Stimulated activated CD8-positive, alpha-beta memory T cell treated with anti-CD3 and anti-CD28 coated beads, Interleukin-12 subunit alpha, Interleukin-12 subunit beta, amount 100 ng/mL, for 24 hours (primary cell): ENCODE results near the gene UGT2A3.

Source experiments
- DNase-seq: peaks from one replicate; pipeline ENCODE4 v3.0.0-alpha.2; 2020; ENCODE audit errors: extremely low read depth

The UGT2A3 gene

DNA sequence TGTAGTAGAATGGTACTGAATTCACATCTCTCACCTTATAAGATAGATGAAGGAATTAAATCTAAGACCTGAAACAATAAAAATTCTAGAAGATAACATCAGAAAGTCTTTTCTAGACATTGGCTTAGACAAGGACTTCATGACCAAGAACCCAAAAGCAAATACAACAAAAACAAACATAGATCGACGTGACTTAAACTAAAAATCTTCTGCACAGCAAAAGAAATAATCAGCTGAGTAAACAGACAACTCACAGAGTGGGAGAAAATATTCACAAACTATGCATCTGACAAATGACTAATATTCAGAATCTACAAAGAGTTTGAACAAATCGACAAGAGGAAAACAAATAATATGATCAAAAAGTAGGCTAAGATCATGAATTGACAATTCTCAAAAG is 38.8 kb downstream of the UGT2A3 start:
- DNase-seq, result no peak

- DNase-seq, result no peak
These were observed 42.2 kb downstream of the UGT2A3 start for GRCh38 chr4:68909385-68909784.

DNA sequence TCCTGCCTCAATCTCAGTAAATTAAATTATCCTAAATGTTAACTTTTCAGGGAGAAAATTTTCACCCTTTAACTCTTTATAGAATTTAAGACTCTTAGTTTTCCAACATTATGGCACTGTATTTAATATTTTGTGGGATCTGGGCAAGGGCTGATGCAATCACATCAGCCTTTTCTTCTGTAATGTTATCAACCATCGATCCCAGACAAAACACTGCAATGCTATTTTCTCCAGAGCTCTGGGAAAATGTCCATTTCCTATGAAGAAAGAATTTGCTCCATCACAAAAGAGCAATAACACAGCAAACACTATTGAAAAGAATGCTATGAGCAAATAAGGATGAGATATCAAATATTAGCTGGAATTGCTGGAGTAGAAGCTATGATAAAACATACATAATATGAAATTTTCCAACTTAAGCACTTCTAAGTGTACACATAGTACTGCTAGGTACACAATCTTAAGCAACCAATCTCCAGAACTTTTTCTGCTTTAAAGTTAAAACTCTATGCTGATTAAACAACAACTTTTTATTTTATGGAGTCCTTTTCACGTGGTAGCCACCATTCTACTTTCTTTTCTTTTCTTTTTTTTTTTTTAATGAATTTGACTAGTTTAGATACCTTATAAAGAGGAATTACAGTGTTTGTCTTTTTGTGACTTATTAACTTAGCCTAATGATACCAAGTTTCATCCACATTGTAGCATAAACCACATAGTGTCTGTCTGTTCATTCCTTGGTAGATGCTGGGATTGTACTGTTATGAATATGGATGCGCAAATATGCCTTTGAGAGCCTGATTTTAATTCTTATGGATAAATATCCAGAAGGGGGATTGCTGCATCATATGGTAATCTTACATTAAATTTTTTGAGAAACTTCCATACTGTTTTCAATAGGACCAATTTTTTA is 43.6 kb downstream of the UGT2A3 start:
- no peak for DNase-seq

- DNase-seq, result no peak
These were observed 44.4 kb downstream of the UGT2A3 start for GRCh38 chr4:68907245-68907644.

- DNase-seq, result no peak
These were observed 44.8 kb downstream of the UGT2A3 start for GRCh38 chr4:68906780-68907137.

DNA sequence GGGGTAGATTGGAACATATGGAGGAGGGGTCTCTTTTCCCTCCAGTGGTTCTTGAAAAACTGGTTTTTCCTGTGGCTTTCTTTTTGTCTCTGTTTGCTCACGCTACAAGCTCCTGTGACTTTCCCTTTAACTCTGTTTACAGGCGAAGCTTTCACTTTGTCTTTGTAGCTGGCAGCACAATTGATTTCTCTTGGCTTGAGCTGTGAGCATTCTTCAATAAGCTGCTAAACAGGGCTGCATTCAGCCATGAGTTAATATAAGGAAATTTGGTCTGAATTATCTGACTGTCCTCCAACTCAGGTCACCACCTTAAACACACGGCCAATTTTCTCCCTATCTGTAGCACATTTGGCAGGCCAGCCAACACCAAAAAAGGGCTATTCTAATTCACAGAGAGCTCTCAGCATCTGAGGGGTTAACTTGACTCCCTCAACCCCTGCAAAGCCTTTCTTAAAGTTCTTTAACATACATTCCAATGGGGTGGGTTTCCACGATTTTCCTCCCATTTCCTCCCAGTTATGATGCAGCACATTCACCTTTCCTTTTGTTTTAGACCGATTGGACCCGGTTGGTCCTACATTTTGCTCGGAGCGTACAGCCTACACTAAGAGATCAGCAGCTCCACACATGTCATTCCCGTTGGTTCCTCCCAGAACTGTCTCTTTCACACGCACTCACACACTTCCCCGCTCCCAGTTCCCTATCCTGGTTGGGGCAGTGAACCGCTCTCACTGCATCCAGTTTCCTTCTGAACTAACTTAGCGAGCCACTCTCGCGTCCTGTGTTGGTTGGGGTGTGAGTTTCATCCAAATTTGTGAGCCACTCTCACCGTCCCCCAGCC is 45.4 kb downstream of the UGT2A3 start:
- no peak for DNase-seq

DNA sequence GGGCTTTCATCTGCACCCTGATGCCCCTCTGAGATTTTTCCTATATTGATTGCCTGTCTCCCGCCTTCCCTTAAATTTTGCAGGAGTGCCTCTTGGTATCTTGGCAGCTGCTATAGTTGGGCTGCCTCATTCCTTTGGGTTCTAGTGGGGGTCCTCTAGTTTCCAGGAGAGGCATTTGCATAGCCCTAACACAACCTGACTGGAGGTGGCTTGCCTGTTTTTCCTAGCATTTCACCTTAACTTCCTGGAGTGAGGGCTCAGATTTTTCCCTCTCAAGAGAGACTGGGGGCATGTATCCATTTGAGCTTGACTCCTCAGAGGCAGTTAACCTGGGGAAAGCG is 46.0 kb downstream of the UGT2A3 start:
- DNase-seq, result no peak

GRCh38 chr4:68904786-68905185 is 46.8 kb downstream of the UGT2A3 start:
- DNase-seq, result no peak

DNA sequence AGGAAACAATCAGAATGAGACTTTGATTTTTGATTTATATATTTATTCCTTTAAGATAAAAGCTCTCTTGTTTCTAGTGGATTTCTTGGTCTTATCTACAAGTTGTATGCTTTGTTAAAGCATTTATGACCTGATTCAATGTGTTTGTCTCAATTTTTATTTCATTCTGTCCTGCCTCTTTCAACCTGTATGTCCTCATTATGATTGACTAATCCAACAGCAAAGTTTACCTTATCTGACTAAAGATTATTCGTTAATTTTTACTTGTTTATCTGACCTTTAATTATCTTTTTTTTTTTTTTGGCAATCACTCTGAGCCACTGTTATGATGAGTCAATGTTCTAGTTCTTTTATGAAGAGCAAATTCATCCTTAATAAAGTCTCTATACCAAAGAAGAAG is 54.9 kb downstream of the UGT2A3 start:
- DNase-seq, result no peak

DNA sequence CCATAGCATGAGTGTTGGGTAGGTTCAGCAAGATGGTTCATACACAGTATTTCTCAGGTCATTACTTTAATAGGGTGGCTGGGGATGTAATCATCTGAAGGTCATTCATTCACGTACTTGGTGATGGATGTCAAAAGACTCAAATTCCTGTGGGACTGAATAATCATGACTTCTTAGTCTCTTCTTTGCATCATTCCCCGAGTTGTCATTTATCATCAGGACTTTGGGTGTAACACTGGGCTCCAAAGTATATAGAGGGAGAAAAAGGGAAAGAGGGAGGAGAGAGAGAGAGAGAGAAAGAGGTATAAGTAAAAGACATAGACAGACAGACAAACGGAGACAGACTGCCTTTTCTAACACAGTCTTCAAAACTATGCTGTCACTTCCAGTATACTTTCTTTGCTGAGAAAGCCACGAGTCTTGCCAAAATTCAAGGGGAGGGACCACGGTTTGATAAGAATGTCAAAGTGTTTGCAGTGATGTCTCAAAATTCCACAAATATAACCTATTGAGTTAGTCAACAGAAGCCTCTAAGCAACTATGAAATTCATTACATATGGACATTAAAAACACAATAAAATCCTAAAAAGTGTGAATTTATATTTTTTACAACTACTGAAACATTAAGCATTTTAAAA is 55.9 kb downstream of the UGT2A3 start:
- no peak for DNase-seq

DNA sequence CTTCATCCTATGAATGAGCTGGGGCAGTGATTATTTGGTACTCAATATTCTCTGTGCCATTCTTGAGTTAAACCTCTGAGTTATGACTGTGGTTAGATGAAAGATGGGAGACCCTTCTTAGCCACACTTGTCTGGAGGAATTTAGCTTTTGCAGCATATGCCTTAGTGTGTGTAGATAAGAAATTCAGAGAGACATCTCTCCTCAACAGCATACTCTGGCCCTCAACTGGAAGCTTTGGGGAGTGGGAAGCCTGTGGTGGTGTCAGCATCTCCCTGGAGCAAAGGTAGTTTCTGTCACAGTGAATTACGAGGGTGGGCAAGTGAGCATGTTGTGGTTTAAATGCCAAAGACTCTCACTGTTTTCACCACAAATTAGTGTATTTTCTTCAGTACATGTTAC is 58.7 kb downstream of the UGT2A3 start:
- no peak for DNase-seq

DNA sequence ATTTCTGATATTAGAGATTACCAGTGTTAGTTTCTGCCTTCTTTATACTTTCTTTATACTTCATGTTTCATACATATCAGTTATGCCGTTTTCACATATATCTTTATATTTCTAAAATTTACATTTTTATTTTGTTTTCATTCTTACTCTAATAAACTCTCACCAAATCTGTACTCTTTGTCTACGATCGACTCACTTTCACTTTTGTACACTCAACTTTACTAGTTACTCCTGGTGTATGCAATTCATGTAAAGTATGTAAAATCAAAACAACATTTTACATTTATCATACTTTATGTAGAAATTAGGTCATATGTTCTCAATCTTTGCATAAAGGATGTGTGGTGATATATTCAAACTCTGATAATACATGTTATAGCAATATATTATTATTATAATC is 59.9 kb downstream of the UGT2A3 start:
- DNase-seq, result no peak

DNA sequence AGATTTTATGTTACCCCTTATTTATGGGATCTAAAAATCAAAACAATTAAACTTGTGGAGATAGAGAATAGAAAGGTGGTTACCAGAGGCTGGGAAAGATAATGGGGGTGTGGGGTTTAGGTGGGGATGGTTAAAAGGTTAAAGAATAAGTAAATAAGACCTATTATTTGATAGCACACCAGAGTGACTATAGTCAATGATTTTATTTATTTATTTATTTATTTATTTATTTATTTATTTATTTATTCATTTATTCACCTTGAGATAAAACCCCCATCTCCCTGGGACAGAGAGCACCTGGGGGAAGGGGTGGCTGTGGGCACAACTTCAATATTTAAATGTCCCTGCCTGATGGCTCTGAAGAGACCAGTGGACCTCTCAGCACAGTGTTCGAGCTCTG is 66.1 kb downstream of the UGT2A3 start:
- DNase-seq, result no peak

DNA sequence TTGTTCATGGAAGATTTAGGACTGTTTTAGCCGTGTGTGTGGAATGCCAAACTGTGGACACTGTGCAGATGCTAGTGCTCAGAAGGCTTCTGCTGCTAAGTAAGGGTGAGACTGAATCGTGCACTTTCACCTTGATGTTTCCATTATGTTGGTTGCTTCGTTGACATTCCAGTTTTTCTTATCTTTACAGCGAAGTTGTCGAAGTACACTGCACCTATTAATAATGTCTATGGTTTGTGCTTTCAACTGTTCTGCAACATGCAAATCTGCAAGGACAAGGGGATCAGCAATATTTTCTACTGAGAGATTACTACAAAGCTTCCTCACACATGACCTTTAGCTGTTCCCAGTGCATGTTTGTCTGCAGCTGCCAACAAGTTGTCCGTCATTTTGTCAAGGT is 67.7 kb downstream of the UGT2A3 start:
- no peak for DNase-seq
